Measurements from ENCODE around the gene TRIM29.
A peak's percentile ranks its signal among the peaks of the same experiment; 100 is the strongest.
"Not testable (repeated sequence)": the region's sequence is repeated elsewhere in the genome, so short reads cannot be mapped to it uniquely, and the experiment has no call there.

The TRIM29 gene

GRCh38 chr11:120183701-120184141 lies 45.8 kb upstream of the TRIM29 start:
- no peak for DNase-seq (ENCODE audit: low read depth)
- no peak for TF ChIP-seq CTCF (IDR thresholded peaks at IDR 0.05; ENCODE audit: insufficient read depth, low read depth, low read length, missing control alignments)
- no peak overlapping the region for H3K4me3 ChIP-seq (ENCODE audit: low read length)

- DNase-seq (ENCODE audit: low read depth): peak; percentile 27
- H3K4me3 ChIP-seq (ENCODE audit: low read length): no peak overlapping the region
- TF ChIP-seq CTCF (IDR thresholded peaks at IDR 0.05; ENCODE audit: insufficient read depth, low read depth, low read length, missing control alignments): peak; percentile 53
Measured at GRCh38 chr11:120182790-120183491, 45.0 kb upstream of the TRIM29 start.

GRCh38 chr11:120182372-120182771 lies 44.5 kb upstream of the TRIM29 start:
- TF ChIP-seq CTCF (IDR thresholded peaks at IDR 0.05; ENCODE audit: insufficient read depth, low read depth, low read length, missing control alignments): no peak
- no peak for DNase-seq (ENCODE audit: low read depth)
- no peak overlapping the region for H3K4me3 ChIP-seq (ENCODE audit: low read length)

GRCh38 chr11:120181376-120181975 lies 43.6 kb upstream of the TRIM29 start:
- no peak for TF ChIP-seq CTCF (IDR thresholded peaks at IDR 0.05; ENCODE audit: insufficient read depth, low read depth, low read length, missing control alignments)
- H3K4me3 ChIP-seq (ENCODE audit: low read length): no peak overlapping the region
- no peak for DNase-seq (ENCODE audit: low read depth)

GRCh38 chr11:120180551-120181232 lies 42.8 kb upstream of the TRIM29 start:
- no peak for TF ChIP-seq CTCF (IDR thresholded peaks at IDR 0.05; ENCODE audit: insufficient read depth, low read depth, low read length, missing control alignments)
- no peak overlapping the region for H3K4me3 ChIP-seq (ENCODE audit: low read length)
- DNase-seq (ENCODE audit: low read depth): peak; percentile 68

GRCh38 chr11:120180063-120180462 lies 42.1 kb upstream of the TRIM29 start:
- H3K4me3 ChIP-seq (ENCODE audit: low read length); DNase-seq (ENCODE audit: low read depth): not testable (repeated sequence)

GRCh38 chr11:120179057-120179672 lies 41.3 kb upstream of the TRIM29 start:
- TF ChIP-seq CTCF (IDR thresholded peaks at IDR 0.05; ENCODE audit: insufficient read depth, low read depth, low read length, missing control alignments): no peak
- no peak overlapping the region for H3K4me3 ChIP-seq (ENCODE audit: low read length)
- DNase-seq (ENCODE audit: low read depth): no peak
